NCI-H2107 treated with DMSO at 0.1 percent for 48 hours (cell line): Measurements from ENCODE around the gene ANKRD33B.

Source experiments
- DNase-seq: peaks from one replicate; lab custom pipeline; 2025; ENCODE audit not compliant: unreplicated experiment; lab: John Stamatoyannopoulos, UW

ANKRD33B gene

DNA sequence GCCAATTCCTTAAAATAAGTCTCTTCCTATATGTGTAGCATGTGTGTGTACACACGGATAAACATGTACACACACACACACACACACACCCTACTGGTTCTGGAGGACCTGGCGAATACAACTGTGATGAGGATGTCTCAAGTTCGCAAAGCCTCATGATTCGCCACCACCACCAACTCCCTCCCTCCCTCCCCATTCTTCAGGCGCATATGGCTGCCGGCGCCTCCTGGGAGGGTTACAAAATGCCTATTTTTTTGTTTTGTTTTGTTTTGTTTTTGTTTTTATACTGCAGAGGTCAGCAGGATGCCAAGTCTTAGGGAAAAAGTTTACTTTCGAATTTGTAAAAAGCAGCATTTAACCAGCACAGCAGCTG is 109.1 kb downstream of the ANKRD33B start:
- no peak for DNase-seq

- DNase-seq = no peak
These were observed 109.5 kb downstream of the ANKRD33B start for GRCh38 chr5:10673407-10673806.

DNA sequence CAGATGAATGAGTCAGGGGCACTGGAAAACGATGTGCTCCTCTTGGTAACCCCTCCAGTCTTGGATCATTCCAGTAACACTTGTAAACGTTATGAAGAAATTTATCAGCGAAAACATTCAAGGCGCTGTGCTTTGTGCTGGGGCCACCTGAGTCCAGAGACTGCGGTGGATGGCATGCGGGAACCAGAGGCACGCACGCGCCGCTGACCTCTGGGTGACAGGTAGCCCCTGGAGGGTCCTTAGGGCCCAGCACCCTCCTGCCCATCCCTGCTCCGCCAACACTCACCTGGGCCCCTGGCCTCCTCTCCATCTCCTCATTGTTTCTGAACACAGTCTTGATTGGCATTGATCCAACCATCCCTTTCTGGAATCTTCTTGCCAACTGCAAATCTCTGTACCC is 110.2 kb downstream of the ANKRD33B start:
- no peak for DNase-seq

DNA sequence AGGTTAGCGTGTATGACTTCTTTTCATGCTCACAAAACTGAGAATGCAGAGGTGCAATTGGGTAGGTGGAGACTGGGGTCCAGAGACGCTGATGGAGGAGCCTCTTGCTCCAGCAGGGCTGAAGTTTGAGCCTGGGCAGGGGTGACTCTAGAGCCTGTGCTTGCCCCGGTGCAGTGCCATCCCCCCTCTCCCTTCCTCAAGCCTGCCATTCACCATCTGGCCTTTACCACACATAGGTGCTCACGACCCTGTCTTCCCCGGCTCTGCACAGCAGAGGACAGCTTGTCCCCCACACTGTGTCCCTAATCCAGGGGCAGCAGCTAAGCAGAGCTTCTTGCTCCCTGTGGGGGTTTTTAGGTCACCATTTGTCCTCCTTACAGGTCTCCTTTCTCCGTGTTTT is 110.7 kb downstream of the ANKRD33B start:
- no peak for DNase-seq

- no peak for DNase-seq
These were observed 111.4 kb downstream of the ANKRD33B start for GRCh38 chr5:10675177-10675700.

- no peak for DNase-seq
These were observed 112.4 kb downstream of the ANKRD33B start for GRCh38 chr5:10676224-10676623.

GRCh38 chr5:10676946-10677345 is 113.1 kb downstream of the ANKRD33B start:
- no peak for DNase-seq

GRCh38 chr5:10677533-10677932 is 113.7 kb downstream of the ANKRD33B start:
- no peak for DNase-seq

DNA sequence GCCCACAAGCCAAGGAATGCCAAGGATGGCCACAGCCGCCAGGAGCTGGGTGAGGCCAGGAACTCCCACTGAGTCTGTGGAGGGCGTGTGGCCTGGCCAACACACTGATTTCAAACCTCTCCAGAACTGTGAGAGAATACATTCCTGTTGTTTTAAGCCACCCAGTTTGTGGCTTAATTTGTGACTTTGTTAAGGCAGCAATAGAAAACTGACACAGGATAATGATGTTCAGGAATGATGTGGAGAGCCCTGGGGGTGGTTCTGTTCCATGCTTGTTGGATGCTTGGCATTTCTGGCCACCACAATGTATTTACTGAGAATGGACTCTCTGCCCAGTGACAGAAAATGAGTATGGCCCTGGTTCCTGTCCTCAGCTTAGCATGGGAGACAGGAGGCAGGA is 114.4 kb downstream of the ANKRD33B start:
- DNase-seq = no peak

DNA sequence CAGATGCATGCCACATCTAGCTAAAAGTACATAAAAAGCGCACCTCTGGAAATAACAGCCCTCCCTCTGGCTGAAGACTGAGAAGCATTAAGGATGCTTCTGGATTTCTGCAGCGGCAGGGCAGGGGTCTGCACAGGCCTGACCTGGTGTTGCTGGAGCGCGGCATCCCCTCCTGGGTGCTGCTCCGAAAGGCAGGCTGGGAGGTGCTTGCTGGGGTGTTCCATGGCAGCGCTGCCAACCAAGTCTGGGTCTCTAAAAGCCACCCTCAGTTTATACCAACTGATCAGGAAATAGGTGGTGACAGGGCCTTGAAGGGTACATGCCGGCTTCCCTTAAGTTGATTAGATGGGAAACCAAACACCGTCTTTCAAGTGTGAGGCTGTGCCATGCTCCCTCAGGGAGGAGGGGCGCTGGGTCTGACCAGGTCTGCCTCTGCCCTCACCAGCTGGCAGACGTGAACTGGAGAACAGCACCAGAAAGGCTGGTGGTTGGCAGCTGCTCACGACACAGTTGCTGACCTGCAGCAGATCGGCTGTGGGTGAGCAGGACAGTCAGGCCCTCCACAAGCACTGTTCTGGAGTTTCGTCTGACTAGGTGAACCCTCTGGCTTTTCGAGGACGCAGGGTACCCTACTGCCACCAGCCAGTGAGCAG is 115.6 kb downstream of the ANKRD33B start:
- no peak for DNase-seq

DNA sequence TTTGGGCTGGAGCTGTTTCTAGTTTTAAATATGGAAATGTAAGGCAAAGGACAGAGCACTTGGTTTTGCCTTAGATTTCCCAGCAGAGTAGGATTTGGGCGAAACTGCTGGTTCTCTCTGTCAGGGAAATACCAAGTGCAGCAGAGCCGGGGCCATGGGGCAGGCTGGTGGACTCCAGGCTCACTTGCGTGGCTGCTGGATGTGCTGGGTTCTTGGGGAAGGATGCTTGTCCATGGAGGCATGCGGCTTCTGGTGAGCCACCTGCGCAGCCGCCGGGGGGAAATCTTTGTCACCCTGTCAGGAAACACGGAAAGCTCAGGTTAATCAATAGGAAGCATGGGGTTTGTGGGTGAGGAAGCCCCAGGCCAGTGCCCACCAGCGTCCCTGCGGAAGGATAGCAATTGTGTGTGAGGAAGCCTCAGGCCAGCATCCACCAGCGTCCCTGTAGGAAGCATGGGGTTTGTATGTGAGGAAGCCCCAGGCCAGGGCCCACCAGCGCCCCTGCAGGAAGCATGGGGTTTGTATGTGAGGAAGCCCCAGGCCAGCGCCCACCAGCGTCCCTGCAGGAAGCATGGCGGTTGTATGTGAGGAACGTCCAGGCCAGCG is 117.1 kb downstream of the ANKRD33B start:
- DNase-seq = no peak

DNA sequence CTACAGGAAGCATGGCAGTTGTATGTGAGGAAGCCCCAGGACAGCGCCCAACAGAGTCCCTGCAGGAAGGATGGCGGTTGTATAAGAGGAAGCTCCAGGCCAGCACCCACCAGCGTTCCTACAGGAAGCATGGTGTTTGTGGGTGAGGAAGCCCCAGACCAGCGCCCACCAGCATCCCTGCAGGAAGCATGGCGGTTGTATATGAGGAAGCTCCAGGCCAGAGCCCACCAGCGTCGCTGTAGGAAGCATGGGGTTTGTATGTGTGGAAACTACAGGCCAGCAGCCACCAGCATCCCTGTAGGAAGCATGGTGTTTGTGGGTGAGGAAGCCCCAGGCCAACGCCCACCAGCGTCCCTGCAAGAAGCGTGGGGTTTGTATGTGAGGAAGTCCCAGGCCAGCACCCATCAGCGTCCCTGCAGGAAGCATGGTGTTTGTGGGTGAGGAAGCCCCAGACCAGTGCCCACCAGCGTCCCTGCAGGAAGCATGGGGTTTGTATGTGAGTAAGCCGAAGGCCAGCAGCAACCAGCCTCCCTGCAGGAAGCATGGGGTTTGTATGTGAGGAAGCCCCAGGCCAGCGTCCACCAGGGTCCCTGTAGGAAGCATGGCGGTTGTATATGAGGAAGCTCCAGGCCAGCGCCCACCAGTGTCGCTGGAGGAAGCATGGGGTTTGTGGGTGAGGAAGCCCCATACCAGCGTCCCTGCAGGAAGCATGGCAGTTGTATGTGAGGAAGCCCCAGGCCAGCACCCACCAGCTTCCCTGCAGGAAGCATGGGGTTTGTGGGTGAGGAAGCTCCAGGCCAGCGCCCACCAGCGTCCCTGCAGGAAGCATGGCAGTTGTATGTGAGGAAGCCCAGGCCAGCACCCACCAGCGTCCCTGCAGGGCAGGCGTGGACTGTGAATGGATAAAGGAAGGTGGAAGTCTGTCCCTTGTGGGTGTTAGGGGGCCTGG is 118.1 kb downstream of the ANKRD33B start:
- no peak for DNase-seq

DNA sequence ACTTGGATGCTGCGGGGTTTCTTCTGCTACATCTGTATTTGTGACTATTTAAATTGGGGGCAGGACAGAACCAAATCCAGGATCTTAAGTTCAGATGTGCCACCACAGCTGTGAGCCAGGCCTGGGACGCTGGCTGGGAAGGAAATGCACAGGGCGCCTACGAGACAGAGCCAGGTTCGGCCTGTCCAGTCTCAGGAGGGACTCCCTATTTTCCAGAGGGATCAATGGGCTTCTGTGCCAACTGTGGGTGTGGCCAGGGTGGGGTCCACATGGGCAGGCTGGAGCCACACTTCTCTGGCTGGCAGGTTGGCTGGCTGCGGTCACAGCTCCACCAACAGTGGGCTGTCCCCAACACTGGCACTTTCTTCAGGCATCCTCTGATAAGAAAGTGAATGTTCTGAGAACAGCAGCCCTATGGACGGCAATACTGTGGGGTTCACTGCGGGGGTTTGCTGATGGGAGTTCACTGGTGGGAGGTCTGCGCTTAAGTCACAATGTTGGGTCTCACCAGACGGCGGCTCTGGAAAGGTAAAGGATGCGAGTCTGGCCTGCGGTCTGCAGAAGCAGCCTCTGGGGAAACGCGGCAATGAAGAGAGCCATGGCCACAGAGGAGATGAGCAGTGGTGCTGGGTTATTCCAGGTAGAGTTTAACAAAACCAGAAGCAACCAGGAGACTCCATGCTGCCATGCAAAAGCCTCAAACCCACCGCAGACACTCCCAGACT is 119.1 kb downstream of the ANKRD33B start:
- DNase-seq = no peak

GRCh38 chr5:10684303-10685086 is 120.6 kb downstream of the ANKRD33B start:
- DNase-seq = no peak

- no peak for DNase-seq
These were observed 121.2 kb downstream of the ANKRD33B start for GRCh38 chr5:10685115-10685521.

- DNase-seq = no peak
These were observed 123.0 kb downstream of the ANKRD33B start for GRCh38 chr5:10686890-10687289.

DNA sequence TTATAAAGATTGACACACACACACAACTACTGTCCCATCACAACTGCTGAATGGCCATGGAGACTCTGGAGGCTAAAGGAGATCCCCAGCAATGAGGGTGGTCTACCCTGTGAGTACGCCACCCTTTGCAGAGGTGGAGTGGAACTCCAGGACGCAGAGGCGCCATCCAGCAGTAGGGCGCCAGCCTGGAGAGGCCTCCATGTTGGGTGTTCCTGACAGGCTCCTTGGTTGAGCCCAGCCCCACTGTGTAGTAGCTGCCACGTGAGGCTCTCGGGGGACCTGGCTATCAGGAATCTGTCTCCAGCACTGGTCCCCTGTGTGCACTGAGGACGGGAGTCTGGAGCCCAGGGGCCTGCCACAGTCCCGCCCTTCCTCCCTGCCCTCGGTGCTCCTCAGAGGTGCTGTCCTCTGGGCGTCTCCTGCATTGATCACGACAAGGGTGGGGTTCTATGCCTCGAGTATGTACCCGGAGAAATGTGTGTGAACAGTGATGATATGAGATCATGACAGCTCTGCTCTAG is 124.8 kb downstream of the ANKRD33B start:
- DNase-seq = no peak

DNA sequence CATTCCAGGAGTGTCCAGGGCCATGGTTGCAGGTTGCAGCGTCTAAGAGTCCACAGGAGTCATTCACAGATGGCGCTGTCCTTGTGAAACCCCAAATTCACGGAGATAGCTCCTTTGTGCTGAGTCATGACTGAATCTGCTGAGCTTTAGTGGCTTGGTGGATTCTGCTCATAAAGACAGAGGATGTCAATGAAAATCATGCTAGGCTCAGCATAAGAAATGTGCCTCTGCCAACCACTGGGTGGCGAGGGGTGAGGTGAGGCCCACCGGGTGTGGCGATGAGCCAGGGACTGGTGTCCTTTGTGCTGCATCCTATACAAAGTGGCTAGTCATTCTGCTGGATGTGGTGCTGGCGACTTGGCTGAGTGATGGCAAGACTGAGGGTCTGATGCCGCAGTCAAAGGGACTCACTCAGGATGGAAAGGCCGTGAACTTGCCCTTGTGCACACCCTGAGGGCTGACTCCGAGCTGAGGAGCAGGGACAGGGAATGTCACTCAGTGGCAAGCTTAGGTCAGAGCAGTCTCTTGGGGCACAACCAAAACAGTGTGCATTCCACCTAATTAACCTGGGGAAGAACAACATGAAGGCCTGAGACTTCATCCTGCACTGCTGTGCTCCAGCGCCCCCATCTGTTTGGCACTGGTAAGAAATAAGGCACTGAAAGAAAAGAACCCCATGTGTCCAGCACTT is 125.7 kb downstream of the ANKRD33B start:
- no peak for DNase-seq
